SU-DHL-6 (cell line): ENCODE data around the gene ZC3H18.

Experiments used
- EZH2phosphoT487 ChIP-seq: fragments of 200-600 bp; sonication (generic), shearing (Covaris generic); conservative IDR thresholded peaks from 2 replicates; pipeline ENCODE4 v1.6.1; 2018; ENCODE audit warnings: mild to moderate bottlenecking, antibody characterized with exemption, low read length, moderate library complexity, mixed read lengths
- TF ChIP-seq, protein P1 (sequence below): fragments of 200-600 bp; sonication (generic); IDR thresholded peaks from one replicate; pipeline ENCODE4 v1.5.1; 2017; ENCODE audit warnings: antibody characterized with exemption, mild to moderate bottlenecking, low read length, moderate library complexity; ENCODE audit not compliant: insufficient read depth, poor library complexity, severe bottlenecking

DNA sequence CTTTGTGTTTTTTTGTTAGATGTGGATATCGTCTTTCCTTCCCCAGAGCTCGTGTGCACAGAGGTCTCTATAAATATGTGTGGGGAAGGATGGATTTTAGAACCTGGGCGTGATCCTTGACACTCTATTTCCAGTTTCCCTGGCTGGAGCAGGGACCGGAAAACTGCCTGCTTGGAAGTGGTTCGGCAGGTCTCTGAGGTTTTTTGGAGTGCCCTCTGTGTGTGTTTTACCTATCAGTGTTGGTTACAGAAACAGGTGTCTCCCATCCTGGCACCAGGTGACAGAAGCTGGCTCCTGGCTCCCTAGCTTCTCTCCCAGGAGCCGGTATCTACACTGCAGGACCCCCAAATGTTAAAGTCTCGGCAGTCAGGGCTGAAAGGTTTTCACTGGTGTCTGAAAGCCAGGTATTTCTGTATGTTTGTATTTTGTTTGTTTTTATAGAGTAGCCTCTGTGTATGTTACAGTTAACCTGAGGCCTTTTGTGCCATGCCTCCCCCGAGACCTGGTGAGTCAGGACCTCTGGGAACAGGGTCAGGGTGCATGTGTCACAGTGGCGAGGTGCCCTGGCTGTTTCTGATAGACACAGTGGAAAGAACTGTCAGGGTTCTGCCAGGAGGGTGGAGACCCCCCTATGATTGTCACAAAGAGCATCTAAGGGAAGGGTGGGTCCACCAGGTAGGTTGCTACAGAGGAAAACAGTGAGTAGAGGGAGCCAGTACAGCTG is 31.3 kb downstream of the ZC3H18 start:
- TF ChIP-seq, protein P1, sequence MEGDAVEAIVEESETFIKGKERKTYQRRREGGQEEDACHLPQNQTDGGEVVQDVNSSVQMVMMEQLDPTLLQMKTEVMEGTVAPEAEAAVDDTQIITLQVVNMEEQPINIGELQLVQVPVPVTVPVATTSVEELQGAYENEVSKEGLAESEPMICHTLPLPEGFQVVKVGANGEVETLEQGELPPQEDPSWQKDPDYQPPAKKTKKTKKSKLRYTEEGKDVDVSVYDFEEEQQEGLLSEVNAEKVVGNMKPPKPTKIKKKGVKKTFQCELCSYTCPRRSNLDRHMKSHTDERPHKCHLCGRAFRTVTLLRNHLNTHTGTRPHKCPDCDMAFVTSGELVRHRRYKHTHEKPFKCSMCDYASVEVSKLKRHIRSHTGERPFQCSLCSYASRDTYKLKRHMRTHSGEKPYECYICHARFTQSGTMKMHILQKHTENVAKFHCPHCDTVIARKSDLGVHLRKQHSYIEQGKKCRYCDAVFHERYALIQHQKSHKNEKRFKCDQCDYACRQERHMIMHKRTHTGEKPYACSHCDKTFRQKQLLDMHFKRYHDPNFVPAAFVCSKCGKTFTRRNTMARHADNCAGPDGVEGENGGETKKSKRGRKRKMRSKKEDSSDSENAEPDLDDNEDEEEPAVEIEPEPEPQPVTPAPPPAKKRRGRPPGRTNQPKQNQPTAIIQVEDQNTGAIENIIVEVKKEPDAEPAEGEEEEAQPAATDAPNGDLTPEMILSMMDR = no peak
- TF ChIP-seq EZH2phosphoT487 = no peak
